C4-2B (cell line): Measurements from ENCODE around the gene ATG7.
"Not testable (repeated sequence)": the region's sequence is repeated elsewhere in the genome, so short reads cannot be mapped to it uniquely, and the experiment has no call there.

Source experiments
- H3K27ac ChIP-seq: fragments of 450-650 bp; 2 replicates; pipeline ENCODE4 v1.5.1; 2017
- CTCF ChIP-seq: fragments of 450-650 bp; conservative IDR thresholded peaks from 2 replicates; pipeline ENCODE4 v1.5.1; 2017; ENCODE audit warnings: mild to moderate bottlenecking
- ZFX ChIP-seq: fragments of 450-650 bp; IDR thresholded peaks from 2 replicates; pipeline ENCODE4 v1.6.1; 2017

Gene ATG7

GRCh38 chr3:11477407-11477911, 205.3 kb downstream of the ATG7 start:
- H3K27ac ChIP-seq = no peak overlapping the region; the same call in 1 of the 2 replicates
- TF ChIP-seq CTCF (no peak), ZFX (no peak)

- no peak for TF ChIP-seq ZFX
- no peak for TF ChIP-seq CTCF
- no peak overlapping the region; the same call in 1 of the 2 replicates for H3K27ac ChIP-seq
Observed at GRCh38 chr3:11478167-11478566, 206.0 kb downstream of the ATG7 start.

GRCh38 chr3:11479221-11479620, 207.0 kb downstream of the ATG7 start:
- H3K27ac ChIP-seq = peak overlapping the region; percentile 64; the same call in 1 of the 2 replicates
- no peak for TF ChIP-seq CTCF
- no peak for TF ChIP-seq ZFX

GRCh38 chr3:11480663-11481298, 208.6 kb downstream of the ATG7 start:
- peak overlapping the region; percentile 64 for H3K27ac ChIP-seq
- TF ChIP-seq CTCF (no peak), ZFX (no peak)

- TF ChIP-seq CTCF (no peak), ZFX (no peak)
- H3K27ac ChIP-seq = peak overlapping the region; percentile 49
Observed at GRCh38 chr3:11481556-11481955, 209.4 kb downstream of the ATG7 start.

GRCh38 chr3:11482021-11482420, 209.8 kb downstream of the ATG7 start:
- TF ChIP-seq ZFX = no peak
- H3K27ac ChIP-seq = peak overlapping the region; percentile 49

- not testable (repeated sequence) for H3K27ac ChIP-seq
Observed at GRCh38 chr3:11488356-11488755, 216.2 kb downstream of the ATG7 start.

GRCh38 chr3:11494131-11494916, 222.1 kb downstream of the ATG7 start:
- no peak for TF ChIP-seq CTCF
- no peak for TF ChIP-seq ZFX
- no peak overlapping the region for H3K27ac ChIP-seq
